Measurements from ENCODE around the gene SLC22A5. TPM values are rescaled to one million over a fixed set of nuclear protein-coding genes. Genes with fewer than 3 reads are reported as not detected.

The SLC22A5 gene
- total and polyA plus RNA-seq, 10 of the 15 experiments (the other 5 are each of a cell fraction or from before 2014, with no cell fraction given) = 1.1 to 4.4 (median 2.3) TPM

DNA sequence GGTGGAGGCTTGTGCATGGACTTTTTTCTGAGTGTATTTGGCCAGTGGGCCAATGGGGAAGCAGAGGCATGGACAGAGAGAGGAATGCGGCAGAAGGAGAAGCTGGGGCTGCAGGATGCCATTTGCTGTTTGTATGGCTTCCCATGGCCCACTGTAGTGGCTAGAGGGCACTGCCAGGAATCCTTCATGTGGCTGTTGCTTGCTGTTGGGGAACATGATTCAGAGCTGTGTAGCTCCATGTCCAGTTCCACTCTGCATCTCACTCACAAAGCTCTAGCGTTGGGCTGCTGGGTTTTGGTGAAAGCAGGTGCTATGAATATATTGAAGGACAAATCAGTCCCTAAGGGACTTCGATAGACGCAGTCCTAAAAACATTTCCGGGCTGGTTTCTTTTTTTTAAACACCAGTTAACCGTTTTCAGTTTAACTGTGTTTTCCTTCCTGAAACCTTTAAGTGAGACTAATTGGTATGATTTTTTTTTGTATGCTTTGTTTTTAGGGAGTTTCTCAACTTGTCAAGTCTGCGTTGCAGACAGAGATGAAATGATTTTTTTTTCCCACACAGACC is 51.3 kb downstream of the SLC22A5 start (continued):
- TF ChIP-seq, protein P1, sequence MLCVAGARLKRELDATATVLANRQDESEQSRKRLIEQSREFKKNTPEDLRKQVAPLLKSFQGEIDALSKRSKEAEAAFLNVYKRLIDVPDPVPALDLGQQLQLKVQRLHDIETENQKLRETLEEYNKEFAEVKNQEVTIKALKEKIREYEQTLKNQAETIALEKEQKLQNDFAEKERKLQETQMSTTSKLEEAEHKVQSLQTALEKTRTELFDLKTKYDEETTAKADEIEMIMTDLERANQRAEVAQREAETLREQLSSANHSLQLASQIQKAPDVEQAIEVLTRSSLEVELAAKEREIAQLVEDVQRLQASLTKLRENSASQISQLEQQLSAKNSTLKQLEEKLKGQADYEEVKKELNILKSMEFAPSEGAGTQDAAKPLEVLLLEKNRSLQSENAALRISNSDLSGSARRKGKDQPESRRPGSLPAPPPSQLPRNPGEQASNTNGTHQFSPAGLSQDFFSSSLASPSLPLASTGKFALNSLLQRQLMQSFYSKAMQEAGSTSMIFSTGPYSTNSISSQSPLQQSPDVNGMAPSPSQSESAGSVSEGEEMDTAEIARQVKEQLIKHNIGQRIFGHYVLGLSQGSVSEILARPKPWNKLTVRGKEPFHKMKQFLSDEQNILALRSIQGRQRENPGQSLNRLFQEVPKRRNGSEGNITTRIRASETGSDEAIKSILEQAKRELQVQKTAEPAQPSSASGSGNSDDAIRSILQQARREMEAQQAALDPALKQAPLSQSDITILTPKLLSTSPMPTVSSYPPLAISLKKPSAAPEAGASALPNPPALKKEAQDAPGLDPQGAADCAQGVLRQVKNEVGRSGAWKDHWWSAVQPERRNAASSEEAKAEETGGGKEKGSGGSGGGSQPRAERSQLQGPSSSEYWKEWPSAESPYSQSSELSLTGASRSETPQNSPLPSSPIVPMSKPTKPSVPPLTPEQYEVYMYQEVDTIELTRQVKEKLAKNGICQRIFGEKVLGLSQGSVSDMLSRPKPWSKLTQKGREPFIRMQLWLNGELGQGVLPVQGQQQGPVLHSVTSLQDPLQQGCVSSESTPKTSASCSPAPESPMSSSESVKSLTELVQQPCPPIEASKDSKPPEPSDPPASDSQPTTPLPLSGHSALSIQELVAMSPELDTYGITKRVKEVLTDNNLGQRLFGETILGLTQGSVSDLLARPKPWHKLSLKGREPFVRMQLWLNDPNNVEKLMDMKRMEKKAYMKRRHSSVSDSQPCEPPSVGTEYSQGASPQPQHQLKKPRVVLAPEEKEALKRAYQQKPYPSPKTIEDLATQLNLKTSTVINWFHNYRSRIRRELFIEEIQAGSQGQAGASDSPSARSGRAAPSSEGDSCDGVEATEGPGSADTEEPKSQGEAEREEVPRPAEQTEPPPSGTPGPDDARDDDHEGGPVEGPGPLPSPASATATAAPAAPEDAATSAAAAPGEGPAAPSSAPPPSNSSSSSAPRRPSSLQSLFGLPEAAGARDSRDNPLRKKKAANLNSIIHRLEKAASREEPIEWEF (IDR thresholded peaks at IDR 0.05; ENCODE audit: insufficient replicate concordance, low read depth, low read length) = peak; percentile 86
- TF ChIP-seq FOS (IDR thresholded peaks at IDR 0.05; ENCODE audit: borderline replicate concordance, extremely low read depth, insufficient read length) (no peak), SREBF2 (IDR thresholded peaks at IDR 0.05; ENCODE audit: low read length) (no peak), MTA2 (IDR thresholded peaks at IDR 0.05; ENCODE audit: low read depth) (peak; percentile 97), IKZF1 (conservative IDR thresholded peaks at IDR 0.05) (peak; percentile 85), TARDBP (IDR thresholded peaks at IDR 0.05; ENCODE audit: borderline replicate concordance) (no peak), NBN (IDR thresholded peaks at IDR 0.05) (peak; percentile 88), EP300 (IDR thresholded peaks at IDR 0.05; ENCODE audit: borderline replicate concordance in 1 of 2, control insufficient read depth in 1 of 2, low read depth in 2 of 2, low read length in 2 of 2) (peak; percentile 89 to 95), JUNB (IDR thresholded peaks at IDR 0.05) (peak; percentile 59), TCF12 (IDR thresholded peaks at IDR 0.05; ENCODE audit: low read depth, low read length) (peak; percentile 80), TCF7 (IDR thresholded peaks at IDR 0.05; ENCODE audit: borderline replicate concordance) (peak; percentile 41; the same call in 1 of the 2 replicates), ZNF384 (IDR thresholded peaks at IDR 0.05; ENCODE audit: borderline replicate concordance, low read depth, low read length) (peak; percentile 95), TBL1XR1 (IDR thresholded peaks at IDR 0.05; ENCODE audit: low read depth, low read length) (peak; percentile 89), PAX5 (IDR thresholded peaks at IDR 0.05; ENCODE audit: borderline replicate concordance, low read depth, low read length) (no peak), IKZF2 (IDR thresholded peaks at IDR 0.05) (peak; percentile 88 to 93)
- TF ChIP-seq, protein P2, sequence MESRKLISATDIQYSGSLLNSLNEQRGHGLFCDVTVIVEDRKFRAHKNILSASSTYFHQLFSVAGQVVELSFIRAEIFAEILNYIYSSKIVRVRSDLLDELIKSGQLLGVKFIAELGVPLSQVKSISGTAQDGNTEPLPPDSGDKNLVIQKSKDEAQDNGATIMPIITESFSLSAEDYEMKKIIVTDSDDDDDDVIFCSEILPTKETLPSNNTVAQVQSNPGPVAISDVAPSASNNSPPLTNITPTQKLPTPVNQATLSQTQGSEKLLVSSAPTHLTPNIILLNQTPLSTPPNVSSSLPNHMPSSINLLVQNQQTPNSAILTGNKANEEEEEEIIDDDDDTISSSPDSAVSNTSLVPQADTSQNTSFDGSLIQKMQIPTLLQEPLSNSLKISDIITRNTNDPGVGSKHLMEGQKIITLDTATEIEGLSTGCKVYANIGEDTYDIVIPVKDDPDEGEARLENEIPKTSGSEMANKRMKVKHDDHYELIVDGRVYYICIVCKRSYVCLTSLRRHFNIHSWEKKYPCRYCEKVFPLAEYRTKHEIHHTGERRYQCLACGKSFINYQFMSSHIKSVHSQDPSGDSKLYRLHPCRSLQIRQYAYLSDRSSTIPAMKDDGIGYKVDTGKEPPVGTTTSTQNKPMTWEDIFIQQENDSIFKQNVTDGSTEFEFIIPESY (IDR thresholded peaks at IDR 0.05) = no peak
- TF ChIP-seq, protein P3, sequence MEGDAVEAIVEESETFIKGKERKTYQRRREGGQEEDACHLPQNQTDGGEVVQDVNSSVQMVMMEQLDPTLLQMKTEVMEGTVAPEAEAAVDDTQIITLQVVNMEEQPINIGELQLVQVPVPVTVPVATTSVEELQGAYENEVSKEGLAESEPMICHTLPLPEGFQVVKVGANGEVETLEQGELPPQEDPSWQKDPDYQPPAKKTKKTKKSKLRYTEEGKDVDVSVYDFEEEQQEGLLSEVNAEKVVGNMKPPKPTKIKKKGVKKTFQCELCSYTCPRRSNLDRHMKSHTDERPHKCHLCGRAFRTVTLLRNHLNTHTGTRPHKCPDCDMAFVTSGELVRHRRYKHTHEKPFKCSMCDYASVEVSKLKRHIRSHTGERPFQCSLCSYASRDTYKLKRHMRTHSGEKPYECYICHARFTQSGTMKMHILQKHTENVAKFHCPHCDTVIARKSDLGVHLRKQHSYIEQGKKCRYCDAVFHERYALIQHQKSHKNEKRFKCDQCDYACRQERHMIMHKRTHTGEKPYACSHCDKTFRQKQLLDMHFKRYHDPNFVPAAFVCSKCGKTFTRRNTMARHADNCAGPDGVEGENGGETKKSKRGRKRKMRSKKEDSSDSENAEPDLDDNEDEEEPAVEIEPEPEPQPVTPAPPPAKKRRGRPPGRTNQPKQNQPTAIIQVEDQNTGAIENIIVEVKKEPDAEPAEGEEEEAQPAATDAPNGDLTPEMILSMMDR (IDR thresholded peaks at IDR 0.05 in 2 of 3, conservative IDR thresholded peaks at IDR 0.05 in 1 of 3; ENCODE audit: control insufficient read depth in 2 of 3, extremely low read depth in 1 of 3, insufficient read depth in 1 of 3, low read depth in 3 of 3, low read length in 3 of 3) = no peak
- TF ChIP-seq, protein P4, sequence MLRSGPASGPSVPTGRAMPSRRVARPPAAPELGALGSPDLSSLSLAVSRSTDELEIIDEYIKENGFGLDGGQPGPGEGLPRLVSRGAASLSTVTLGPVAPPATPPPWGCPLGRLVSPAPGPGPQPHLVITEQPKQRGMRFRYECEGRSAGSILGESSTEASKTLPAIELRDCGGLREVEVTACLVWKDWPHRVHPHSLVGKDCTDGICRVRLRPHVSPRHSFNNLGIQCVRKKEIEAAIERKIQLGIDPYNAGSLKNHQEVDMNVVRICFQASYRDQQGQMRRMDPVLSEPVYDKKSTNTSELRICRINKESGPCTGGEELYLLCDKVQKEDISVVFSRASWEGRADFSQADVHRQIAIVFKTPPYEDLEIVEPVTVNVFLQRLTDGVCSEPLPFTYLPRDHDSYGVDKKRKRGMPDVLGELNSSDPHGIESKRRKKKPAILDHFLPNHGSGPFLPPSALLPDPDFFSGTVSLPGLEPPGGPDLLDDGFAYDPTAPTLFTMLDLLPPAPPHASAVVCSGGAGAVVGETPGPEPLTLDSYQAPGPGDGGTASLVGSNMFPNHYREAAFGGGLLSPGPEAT (IDR thresholded peaks at IDR 0.05; ENCODE audit: low read depth) = peak; percentile 96

Measured in GM12878 (cell line).